GM21619 (cell line): ENCODE results near the gene RAI14.
"Not testable (repeated sequence)": the region's sequence is repeated elsewhere in the genome, so short reads cannot be mapped to it uniquely, and the experiment has no call there.

Source experiments
- ATAC-seq: cut with Tn5 transposase; IDR thresholded peaks from one replicate; pipeline ENCODE4 v1.9.1; 2021; ENCODE audit not compliant: unreplicated experiment

RAI14 gene

DNA sequence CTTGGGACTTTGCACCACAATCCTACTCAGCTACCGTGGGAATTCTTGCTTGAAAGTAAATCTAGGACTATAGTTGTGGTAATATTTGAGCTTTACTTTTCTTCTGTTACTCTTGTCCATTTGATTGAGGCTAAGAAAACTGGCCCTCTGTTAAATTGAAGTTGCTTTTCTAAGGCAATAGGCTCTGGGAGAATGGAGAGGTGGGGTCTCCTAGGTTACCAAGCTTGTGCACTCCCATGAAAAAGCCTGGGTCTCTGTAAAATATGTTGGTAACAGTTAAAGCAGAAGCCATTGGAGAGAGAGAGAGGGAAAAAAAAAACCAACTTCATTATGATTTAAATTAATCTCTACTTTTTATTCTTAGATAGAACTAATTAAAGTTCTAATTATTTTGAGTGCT is 68.6 kb downstream of the RAI14 start:
- no peak for ATAC-seq

- ATAC-seq = not testable (repeated sequence)
These were observed 71.1 kb downstream of the RAI14 start for GRCh38 chr5:34727166-34727749.

GRCh38 chr5:34728236-34728635 is 72.1 kb downstream of the RAI14 start:
- ATAC-seq = no peak

GRCh38 chr5:34731435-34732232 is 75.5 kb downstream of the RAI14 start:
- no peak for ATAC-seq

GRCh38 chr5:34734326-34734725 is 78.2 kb downstream of the RAI14 start:
- ATAC-seq = no peak

GRCh38 chr5:34735491-34736426 is 79.6 kb downstream of the RAI14 start:
- ATAC-seq = no peak

- ATAC-seq = no peak
These were observed 80.5 kb downstream of the RAI14 start for GRCh38 chr5:34736445-34737115.

DNA sequence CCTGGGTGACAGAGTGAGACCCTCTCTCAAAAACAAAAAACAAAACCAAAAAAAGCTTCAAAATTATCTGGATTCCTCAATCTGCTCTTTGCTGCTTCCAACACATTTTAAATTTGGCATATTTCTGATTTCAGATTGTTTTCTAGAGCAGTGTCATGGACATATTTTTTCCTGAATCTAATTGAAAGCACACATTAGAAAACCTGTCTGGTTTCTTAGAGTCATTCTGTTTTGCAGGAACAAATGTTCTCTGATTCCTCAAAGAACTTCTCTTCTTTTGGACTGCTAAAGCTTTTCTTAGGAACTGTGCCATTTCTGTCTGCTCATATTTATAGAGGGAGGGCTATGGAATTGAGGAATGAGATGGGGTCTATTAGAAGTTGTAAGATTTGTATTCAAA is 81.6 kb downstream of the RAI14 start:
- ATAC-seq = no peak

GRCh38 chr5:34738381-34738780 is 82.3 kb downstream of the RAI14 start:
- ATAC-seq = no peak

DNA sequence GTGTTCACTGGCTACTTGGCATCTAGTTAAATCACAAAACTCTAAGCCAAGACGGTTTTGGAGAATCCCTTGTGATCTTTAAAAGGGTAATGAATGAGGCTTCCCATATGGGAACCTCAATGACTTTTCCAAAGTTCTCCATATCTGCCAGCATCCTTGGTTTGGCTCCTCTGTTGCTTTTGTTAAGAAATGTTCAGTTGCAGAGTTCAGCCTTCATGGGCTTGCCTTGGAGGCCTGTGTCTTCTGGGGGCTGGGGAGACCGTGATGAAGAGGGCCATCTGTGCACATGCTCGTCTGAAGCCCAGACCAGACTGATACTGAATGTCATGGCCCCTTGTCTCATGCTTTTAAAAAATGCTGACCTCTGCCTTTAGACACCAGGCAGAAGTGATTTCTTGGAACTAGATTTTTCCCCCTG is 84.3 kb downstream of the RAI14 start:
- no peak for ATAC-seq

DNA sequence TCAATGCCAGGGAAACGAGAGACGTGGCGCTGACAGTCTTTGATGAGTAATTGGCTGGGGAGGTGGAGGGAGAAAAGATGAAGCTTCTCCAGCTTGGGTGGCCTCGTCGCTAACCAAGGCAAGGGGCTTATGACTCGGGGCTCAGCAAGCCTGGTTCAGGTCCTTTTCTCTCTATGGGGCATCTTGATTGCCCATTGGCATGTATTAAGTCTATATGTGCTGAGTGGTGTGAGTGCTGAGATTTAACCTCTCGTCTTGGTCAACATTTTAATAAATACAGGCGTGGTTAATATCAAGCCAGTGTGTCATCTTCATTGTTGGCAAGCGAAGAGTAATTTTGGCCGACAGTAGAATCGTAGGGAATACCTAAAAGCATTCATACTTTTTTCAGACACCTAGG is 85.9 kb downstream of the RAI14 start:
- ATAC-seq = no peak

DNA sequence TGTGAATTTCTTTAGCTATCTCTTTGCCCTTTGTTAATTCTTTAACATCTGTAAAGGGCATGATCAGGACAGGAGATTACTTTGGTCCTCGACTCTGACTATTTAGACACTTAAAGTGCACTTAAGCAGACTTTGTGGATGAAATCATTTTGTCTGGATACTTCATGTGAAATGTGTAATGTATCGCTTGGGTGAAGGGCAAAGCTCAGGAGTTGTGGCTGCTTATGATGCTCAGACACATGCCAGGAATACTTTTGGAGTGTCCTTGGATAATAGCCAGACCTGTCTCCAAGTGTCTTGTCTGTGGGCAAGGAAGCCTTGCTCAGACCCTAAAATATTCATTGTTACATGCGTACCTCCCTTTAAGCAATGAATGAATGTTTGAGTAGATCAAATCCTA is 87.8 kb downstream of the RAI14 start:
- no peak for ATAC-seq

- no peak for ATAC-seq
These were observed 92.3 kb downstream of the RAI14 start for GRCh38 chr5:34748431-34748830.

- no peak for ATAC-seq
These were observed 93.3 kb downstream of the RAI14 start for GRCh38 chr5:34749431-34749873.

- no peak for ATAC-seq
These were observed 94.1 kb downstream of the RAI14 start for GRCh38 chr5:34750206-34750605.

DNA sequence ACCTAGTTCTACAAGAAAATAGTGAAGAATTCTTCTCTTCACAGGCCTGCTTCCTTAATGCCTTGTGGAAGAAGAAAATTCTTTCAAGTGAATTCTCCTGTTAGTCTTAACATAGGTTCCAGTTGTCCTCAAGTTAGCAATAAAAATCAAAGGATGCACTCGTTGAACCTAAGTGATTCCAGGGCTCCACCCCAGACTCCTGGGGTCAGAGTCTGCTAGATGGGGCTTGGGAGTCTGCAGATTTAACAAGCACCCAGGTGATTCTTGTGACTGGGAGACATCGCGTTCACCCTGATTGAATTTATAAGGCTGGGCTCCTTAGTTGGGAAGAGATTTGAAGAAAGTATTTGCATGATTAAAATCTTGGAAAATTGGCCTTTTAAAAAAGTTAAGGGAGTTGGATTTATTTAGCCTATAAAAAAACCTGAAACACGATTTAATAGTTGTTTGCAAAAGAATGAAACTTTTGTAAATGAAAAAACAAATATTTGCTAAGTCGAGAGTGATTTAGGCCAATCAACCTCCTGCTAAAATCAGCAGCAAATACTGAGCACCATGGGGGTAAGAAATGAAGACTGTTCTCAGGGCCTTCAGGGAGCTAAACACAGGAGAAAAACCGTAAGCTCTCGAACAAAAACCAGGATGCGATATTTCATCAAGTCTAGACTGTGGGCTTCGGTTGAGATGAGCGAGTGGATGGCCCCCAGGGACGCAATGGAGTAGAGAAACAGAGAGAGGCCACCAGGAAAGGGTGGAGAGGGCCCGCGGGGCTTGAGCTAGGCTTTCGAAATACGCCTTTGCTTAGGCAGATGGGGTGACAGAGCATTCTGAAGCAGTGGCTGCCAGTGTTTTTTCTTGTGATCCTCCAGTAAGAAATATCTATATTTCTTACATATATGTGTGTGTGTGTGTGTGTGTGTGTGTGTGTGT is 95.9 kb downstream of the RAI14 start:
- ATAC-seq = no peak

DNA sequence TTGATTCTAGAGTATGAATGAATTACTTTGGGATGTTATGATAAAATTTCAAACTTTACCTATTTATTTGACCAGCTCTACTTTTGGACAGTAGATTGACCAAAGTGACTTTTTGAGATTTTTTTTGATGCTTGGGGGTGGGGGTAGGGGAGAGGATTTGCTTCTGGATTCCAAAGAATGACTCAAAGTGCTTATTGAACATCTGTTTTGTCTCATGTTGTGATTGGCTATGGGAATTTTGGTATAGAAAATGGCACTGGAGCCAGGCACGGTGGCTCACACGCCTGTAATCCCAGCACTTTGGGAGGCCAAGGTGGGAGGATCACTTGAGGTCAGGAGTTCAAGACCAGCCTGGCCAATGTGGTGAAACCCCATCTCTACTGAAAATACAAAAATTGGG is 97.1 kb downstream of the RAI14 start:
- ATAC-seq = not testable (repeated sequence)

- ATAC-seq = no peak
These were observed 99.8 kb downstream of the RAI14 start for GRCh38 chr5:34755926-34756325.

DNA sequence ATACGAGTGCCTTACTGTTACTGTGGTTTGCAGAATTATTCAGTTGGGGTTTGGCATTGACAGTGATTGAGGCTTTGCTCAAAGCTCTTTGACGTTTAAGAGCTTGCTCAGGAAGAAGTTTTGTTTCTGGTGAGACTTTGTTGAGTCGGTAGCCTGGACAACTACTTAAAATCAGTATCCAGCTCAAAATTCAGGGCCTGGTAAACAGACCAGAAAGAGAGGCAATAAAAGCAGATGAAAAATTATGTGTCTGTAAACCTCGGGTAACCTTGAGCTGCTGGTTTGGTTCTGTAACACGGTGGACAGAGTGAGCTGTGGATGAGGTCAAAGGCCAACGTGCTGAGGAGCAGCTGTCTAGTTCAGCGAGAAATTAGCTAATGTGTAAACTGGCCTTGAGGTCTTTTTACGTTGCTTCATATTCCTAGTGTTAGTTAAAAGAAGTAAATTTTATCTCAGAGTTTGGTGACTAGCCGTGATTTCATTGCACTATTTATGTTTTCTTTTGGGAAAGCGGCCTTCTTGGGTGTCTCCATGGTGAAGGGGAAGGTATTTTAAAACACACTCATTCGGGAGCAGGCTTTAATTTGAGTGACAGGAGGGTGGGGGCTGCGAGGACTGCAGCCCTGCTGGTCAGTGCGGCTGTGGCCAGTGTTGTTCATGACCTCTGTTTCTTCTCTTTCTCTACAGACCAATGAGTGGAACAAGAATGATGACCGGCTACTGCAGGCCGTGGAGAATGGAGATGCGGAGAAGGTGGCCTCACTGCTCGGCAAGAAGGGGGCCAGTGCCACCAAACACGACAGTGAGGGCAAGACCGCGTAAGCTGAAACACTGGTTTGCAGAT is 100.9 kb downstream of the RAI14 start:
- ATAC-seq = no peak
